HT1080 (cell line): Measurements from ENCODE around the gene SLC16A6. TPM values are rescaled to one million over a fixed set of nuclear protein-coding genes. Genes with fewer than 3 reads are reported as not detected.
A peak's percentile ranks its signal among the peaks of the same experiment; 100 is the strongest.
"Not testable (repeated sequence)": the region's sequence is repeated elsewhere in the genome, so short reads cannot be mapped to it uniquely, and the experiment has no call there.

ENCODE experiments used
- DNase-seq: peaks from one replicate; pipeline ENCODE4 v3.0.0-alpha.2; 2015; ENCODE audit warnings: low read depth
- polyA plus RNA-seq, 2 experiments: library from polyadenylated mRNA; depleted of rRNA; stranded (reverse); fragments of >200 nt; gene quantifications; 2 replicates each; pipeline ENCODE4 v1.2.3, GENCODE V29; 2015
- total RNA-seq: library from RNA; depleted of rRNA; stranded (reverse); fragments of >200 nt; shearing (Covaris generic); gene quantifications from 2 replicates; pipeline ENCODE4 v1.2.3, GENCODE V29; 2014; rRNA removed

The SLC16A6 gene, protein sequence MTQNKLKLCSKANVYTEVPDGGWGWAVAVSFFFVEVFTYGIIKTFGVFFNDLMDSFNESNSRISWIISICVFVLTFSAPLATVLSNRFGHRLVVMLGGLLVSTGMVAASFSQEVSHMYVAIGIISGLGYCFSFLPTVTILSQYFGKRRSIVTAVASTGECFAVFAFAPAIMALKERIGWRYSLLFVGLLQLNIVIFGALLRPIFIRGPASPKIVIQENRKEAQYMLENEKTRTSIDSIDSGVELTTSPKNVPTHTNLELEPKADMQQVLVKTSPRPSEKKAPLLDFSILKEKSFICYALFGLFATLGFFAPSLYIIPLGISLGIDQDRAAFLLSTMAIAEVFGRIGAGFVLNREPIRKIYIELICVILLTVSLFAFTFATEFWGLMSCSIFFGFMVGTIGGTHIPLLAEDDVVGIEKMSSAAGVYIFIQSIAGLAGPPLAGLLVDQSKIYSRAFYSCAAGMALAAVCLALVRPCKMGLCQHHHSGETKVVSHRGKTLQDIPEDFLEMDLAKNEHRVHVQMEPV
- total RNA-seq: 0.16 TPM in 1 of 2 replicates, not detected in the other
- polyA plus RNA-seq (2015; cell fraction: cytosol; rRNA removed): 0.16 and 1.5 TPM in 2 replicates
- polyA plus RNA-seq (2015; cell fraction: nucleus; rRNA removed): 0.22 and 0.26 TPM in 2 replicates

DNA sequence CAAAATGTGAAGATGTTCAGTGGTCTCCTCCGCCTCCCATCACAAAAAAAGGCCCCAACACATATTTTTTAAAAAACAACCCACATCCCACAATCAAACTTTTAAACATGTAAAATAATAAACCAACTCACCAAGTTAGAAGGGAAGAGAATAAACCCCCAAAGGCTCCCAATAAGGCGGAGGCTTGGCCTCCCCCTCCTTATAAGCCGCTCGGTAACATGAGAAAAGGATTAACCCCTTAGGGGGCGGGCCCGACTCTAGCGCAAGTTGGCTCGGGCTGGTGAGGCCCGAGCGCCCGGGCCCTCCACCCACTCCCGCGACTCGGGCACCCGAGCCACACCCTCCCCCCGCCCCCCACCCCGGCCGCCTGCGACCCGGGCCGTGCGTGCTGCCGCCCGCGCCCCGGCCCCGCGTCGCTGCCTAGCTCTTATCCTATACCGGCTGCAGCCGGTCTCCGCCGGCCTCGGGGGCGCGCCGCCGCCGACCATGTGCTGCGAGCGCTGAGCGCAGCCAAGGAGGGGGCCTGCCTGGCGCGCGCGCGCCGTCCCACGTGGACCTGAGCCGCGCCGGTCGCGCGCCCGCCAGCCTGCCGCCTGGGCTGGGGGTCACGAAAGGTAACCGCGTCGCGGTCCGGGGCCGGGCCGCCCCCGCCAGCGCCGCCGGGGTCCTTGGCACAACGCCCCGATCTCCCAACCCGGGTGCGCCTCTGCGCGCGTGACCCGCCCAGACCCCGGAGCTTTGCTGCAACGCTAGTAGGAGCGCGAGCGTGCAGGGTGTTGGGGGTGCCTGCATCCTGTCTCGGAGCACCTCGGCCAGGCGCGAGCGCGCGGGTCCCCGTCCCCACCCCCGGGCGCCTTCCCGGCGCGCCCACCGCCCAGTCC lies at the start of gene SLC16A6, which contains the start of gene ARSG:
Gene SLC16A6, minus strand, starts transcription at position 173 of the 881 bp plus-strand sequence. CDS start 12,807 bp downstream, outside the sequence.
Gene ARSG, plus strand, starts transcription at position 541 of the 881 bp plus-strand sequence. CDS start 15,999 bp downstream, outside the sequence.
- peak; percentile 55 for DNase-seq

DNA sequence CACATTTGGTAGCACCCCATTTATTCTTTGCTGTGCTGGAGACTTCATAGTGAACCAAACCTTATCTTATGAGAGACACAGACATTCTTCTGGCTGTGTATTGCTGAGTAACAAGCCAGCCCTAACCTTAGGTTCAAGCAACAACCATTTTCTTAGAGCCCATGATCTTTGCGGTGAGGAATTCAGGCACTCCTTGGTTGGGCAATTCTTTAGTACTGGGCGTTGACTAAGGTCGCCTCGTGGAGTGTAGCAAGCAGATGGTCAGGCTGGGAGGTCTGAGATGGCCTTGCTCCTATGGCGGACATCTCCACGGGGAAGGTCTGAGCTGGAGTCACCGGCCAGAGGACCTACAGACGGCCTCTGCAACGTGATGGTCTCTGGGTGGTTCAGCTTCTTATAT lies 43.5 kb upstream of the SLC16A6 start:
- no peak for DNase-seq

DNA sequence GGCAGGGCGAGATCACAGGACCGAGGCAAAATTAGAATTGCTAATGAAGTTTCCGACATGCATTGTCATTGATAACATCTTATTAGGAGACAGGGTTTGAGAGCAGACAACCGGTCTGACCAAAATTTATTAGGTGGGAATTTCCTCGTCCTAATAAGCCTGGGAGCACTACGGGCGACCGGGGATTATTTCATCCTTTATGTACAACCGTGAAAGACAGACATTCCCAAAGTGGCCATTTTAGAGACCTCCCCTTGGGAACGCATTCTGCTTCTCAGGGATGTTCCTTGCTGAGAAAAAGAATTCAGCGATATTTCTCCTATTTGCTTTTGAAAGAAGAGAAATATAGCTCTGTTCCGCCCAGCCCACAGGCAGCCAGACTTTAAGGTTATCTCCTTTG lies 41.0 kb upstream of the SLC16A6 start:
- not testable (repeated sequence) for DNase-seq

DNA sequence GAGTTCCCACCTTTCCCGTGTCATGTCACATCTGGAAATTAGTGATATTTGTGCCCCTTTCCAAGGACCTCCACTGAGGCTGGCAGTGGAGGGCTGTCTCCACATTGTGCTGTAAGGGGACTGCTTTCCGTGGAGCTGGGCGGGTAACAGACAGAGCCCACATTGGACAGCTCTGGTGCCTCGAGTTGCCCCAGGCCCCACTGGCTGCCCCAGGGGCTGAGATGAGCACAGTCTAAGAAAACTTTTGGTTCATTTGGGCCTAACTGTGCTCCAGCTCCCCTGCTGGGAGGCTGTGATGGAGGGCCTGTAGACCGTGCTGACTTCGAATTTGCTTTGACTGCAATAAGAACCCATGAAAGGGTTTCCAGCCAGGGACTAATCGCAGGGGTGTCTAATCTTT lies 38.4 kb upstream of the SLC16A6 start:
- no peak for DNase-seq

DNA sequence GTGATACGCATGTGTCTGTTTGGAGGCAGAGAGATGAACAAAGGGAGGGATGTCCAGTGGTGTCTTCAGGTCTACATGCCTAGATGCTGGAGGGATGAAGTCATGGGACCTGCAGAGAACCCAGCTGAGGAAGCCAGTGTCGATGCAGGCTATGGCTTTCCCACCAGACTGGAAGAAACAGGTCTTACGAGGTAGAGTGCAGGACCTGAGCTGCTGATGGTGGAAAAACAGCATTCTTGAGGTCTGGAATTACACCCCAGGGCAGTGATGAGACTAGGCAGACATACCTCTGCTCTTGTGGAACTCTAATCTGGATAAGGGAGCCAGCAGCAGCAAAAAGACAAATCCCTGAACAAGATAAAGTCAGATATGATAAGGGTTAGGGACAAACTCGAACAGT lies 37.7 kb upstream of the SLC16A6 start:
- DNase-seq: no peak

DNA sequence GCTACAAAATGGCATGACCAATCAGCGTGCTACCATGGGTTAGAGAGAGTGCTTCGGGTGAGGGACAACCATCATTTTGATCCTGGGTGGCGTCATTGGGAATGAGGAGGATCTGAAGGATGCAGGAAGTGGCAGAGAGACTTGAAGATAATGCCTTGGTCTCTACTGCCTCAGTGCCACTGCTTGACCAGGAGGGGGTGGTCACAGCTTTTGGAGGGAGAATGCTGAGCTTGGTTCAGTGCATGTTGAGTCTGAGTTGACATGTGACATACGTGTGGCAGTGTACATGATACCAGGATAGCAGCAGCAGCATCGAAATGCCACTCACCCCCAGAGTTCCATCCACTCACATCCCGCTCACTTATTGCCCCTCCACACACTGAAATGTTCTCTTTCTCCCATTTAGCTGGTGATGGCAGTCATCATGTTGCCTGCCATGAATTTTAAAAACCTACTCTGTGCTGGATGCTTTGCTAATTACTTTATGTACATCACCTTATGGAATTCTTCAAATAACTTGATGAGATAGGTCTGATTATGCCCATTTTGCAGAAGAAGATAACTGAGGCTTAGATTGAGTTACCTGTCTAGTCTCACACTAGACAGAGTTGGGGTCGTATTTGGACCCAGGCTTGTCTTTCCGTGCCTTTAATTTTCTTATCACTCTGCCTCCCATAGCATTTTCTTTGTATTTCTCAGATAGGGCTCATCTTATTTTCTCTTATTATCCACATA lies 37.1 kb upstream of the SLC16A6 start:
- DNase-seq: no peak

DNA sequence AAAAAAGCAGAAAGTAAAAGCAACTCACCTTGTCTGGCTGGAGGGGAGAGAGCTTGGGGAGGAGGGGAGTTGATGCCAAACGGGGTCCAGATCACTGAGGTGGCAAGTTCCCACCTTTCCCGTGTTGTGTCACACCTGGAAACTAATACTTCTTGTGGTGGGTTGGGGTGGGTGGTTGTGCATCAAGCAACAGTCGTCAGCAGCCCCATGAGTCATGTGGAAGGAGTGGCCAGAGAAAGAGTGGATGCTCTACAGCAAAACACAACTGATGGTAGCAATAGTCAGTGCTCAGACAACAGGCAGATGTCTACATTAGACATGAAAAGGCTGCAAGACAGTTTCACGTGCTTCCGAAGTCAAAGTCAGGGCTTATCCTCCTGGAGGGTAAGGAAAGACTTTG lies 35.8 kb upstream of the SLC16A6 start:
- peak; percentile 24 for DNase-seq

DNA sequence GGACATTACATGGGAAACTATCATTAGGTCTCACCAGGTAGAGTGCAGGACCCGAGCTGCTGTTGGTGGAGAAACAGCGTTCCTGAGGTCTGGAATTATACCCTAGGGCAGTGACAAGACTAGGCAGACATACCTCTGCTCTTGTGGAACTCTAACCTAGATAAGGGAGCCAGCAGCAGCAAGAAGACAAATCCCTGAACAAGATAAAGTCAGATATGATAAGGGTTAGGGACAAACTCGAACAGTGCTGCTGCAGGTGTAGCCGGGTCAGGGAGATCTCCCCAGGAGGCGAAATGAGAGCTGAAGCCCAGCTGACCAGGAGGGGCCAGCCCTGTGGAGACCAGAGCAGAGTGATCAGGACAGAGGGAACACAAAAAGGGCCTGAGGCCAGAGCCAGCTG lies 35.0 kb upstream of the SLC16A6 start:
- DNase-seq: no peak

DNA sequence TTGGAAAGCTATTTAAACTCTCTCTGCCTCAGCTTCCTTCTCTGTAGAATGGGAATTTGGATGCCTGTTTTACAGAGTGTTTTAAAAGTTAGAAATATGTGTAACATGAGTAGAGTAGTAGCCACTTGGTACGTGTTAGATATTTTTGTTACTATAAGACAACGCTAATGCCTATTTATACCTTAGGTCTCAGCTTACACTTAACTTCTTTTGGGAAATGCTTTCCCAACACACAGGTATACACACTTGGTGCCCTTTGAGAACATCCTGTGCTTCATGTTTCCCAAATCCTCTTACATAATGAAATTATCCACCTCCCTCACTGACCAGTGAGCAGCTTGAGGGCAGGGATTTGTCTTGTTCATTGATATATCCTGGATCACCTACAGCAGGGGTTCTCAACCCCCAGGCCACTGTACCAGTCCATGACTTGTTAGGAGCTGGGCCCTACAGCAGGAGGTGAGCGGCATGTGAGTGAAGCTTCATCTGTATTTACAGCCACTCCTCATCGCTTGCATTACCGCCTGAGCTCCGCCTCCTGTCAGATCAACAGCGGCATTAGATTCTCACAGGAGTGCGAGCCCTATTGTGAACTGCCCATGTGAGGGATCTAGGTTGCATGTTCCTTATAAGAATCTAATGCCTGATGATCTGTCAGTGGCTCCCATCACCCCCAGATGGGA lies 33.9 kb upstream of the SLC16A6 start:
- no peak for DNase-seq

DNA sequence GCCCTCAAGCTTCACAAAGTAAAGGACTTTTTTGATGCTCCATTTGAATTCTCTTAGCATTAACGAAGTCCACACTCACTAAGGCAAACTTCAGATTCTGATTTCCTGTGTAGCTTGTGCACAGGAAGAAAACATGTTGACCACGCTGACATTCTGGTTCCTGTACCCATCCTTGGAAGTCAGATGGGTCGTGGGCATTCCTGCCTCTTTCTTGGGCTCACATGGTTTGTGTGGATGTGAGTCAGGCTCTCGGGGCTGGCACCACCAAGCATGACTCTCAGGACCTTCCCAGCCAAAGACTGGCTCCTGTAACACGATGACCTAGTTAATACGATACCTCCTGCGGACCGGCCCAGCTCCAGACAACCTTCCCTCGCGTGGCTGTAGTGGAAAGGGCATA lies 33.2 kb upstream of the SLC16A6 start:
- peak; percentile 17 for DNase-seq

DNA sequence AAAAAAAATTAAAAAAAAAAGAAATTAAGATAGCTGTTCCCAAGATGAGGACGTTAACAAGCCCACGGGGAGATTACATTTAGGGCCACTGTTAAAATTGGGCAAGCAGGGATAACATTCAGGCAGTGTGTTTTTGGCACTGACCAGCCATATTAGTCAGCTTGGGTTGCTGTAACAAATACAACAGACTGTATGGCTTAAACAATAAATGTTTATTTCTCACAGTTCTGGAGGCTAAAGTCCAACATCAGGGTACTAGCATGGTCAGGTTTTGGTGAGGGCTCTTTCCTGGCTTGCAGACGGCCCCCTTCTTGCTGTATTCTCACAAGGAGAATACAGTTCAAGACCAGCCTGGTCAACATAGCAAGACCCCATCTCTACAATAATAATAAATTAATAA lies 31.7 kb upstream of the SLC16A6 start:
- DNase-seq: no peak

DNA sequence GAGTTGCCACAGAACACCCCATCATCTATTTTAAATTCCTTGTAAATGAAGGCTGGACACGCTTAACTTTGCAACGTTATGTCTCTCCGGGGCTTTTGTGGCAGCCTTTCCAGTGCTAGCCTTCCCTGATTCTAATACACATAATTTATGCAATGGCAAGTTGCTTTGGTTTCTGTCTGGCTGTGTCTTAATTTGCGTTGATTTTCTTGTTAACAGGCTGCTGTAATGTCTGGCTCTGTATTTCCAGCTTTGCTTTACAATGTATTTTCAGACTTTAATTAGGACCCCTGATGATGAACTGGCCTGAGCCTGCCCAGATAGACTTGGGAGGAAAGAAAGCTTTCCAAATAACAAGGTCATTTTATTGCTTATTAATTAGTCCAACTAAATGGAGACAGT lies 30.6 kb upstream of the SLC16A6 start:
- no peak for DNase-seq

DNA sequence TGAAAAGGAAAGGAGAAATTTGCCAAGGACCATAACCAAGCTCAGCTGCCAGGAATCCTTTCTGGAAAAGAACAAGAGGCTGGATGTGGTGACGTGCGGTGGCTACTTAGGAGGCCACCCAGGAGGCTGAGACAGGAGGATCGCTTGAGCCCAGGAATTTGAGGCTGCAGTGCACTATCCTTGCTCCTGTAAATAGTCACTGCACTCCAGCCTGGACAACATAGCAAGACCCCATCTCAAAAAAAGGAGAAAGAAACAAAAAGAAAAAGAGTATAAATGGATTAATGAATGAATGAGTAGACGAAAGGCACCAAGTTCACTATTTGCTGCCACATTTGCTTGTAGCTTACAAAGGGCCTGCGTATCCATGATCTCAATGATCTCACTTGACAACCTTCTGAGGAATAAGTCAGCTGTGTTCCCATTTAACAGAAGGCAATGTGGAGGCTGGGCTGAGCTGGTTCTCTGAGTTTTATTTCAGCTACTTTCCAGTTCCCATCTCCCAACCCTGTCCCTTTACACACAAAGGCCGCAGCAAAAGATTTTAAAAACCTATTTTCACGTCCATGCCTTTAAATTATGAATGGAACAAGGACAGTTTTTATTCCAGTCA lies 30.1 kb upstream of the SLC16A6 start:
- DNase-seq: no peak

DNA sequence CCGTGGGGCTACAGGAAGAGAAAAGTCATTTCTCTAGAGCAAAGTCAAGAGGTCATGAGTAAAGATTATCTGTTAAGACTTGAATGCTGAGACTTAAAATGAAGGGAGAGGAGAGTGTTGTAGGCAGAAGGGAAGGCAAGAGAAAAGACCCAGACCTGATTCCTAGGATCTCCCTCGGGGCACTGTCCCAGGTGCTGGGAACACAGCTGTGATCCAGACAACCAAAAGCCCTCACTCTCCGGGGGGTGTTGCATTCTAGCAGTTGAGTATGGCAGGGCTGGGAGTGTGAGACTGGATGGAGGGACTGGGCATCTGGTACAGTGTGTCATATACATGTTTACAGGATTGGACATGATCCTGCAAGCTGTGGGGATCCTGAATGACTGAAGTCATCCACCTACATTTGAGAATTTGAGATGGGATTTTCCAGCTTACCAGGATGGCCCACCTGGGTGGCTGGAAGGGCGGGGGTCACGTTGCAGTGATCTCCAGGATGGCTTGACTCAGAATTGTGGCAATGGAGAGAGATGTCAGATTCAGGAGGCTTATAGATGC lies 29.5 kb upstream of the SLC16A6 start:
- DNase-seq: no peak

DNA sequence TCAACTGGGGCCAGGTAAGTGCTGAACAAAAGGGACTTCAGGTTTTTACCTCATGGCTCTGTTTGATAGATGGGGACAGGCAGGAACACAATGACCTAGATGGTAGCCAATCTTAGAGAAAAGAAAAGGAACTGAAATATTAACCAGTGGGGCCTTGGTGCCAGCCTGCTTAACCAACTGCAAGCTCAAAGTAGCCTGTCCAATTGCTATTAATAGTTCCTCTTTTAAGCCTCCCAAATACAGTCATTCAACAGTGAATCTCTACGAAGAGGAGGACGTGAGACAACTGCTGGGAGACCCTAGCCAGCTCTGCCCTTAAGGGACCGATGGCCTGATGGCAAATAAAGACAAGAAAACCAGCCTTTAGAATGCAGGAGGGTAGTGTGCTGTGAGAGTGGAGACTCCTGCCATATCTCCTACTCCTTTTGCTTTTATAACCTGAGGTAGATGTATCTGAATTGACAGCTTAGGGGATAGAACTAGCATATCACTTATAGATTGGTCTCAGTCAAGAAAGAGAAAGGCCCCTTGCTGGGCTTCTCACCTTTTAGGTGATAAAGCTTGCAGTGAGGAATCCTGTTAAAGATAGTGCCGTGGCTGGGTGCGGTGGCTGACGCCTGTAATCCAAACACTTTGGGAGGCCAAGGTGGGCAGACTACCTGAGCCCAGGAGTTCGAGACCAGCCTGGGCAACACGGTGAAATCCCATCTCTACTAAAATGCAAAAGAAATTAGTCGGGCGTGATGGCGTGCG lies 28.7 kb upstream of the SLC16A6 start:
- no peak for DNase-seq

DNA sequence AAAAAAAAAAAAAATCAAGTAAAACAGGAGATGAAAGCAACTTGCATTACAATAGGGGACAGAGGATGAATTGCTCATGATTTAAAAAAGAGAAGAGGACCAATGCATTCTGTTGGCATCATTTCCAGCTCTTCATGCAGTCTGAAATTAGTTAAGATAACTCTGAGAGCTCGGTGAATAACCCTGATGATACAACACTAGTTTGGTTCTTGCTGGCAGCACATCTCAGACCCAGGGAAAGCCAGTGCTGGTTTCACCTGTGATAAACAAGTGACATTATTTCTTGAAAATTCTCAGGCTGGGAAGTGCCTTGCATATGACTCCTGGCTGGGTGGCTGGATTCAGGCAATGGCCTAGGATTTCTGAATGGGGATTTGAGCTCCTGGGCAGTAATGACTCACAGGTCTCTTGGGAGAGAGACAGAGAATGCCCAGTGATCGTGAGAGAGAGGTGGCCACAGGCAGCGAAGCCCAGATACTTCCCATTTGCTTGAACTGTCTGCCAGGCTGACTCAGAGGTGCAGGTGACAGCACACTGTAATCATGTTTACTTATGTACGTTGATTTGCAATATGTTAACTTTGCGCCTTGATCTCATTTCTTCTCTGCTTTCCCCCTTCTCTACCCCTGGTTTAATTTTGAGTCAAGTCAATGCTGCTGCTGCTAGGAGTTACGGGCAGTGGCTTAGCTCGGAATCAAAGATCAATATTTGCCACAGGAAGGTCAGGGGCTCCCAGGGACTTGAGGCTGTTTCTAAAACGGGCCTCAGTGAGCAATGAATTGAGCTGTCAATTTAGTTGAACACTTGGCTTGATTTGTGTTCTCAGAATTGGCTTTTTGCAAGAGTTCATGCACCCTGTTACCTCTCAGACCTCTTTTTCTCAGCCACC lies 27.4 kb upstream of the SLC16A6 start:
- DNase-seq: peak; percentile 85

DNA sequence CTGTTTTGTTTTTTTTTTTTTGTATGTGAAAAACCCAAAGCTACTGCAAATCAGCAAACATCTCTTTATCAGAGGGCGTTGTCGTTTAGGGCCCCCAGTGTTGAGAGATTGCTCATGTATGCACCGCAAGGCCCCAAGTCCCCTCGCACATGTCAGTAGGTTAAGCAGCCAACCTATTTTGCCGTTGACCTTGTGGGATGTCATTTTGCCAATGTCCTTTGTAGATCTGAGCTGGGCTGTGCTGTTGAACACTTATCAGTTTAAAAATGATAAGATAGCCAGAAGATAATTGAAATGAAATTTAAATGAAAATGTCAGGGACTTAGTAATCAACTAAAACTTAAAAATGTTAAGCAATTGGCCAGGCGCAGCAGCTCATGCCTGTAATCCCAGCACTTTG lies 26.5 kb upstream of the SLC16A6 start:
- DNase-seq: no peak

DNA sequence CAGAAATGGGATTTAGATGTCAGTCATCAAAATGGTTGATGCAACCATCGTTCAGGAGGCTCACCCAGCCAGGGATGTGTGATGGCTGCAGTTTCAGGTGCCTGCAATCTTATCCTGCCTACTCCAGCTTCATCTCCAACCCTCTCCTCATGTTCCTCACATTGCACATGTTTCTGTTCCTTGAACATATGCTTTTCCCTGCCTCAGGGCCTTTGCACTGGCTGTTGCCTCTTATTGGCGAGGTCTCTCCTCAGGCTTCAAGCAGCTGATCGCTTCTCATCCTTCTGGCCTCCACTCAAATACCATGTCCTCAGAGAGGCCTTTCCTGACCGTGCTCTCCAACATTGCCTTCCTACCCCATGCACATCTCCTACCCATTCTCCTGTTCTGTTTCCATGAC lies 25.0 kb upstream of the SLC16A6 start:
- DNase-seq: no peak
